LNCaP clone FGC (cell line): ENCODE results near the gene FAM83B.

ENCODE experiments used
- DNase-seq: peaks from one replicate; pipeline ENCODE4 v3.0.0-alpha.2; 2011; ENCODE audit warnings: low read depth
- H3K4me3 ChIP-seq: 2 replicates; pipeline ENCODE4 v1.5.1; 2011; ENCODE audit warnings: mild to moderate bottlenecking, low read depth, low read length, control low read depth
- TF ChIP-seq, protein P1 (sequence below): IDR thresholded peaks from 2 replicates; pipeline ENCODE4 v1.5.1; 2012; ENCODE audit warnings: mild to moderate bottlenecking; ENCODE audit not compliant: control insufficient read depth, insufficient read depth; ENCODE audit errors: extremely low read depth

Gene FAM83B

DNA sequence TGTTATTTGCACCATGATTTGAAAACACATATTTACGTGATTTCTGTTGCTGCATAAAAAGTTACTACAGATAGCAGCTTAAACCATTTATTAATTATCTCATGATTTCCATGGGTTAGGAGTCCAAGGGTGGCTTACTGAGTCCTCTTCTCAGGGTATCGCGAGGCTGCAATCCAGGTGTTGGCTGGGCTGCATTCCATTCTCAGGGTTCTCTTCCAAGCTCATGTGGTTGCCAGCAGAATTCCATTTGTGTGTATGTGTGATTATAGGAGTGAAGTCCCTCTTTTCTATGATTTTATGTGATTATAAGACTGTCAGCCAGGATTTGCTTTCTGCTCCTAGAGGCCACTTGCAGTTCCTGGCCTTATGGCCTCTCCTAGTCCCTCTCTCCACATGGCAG lies 135.1 kb downstream of the FAM83B start:
- TF ChIP-seq, protein P1, sequence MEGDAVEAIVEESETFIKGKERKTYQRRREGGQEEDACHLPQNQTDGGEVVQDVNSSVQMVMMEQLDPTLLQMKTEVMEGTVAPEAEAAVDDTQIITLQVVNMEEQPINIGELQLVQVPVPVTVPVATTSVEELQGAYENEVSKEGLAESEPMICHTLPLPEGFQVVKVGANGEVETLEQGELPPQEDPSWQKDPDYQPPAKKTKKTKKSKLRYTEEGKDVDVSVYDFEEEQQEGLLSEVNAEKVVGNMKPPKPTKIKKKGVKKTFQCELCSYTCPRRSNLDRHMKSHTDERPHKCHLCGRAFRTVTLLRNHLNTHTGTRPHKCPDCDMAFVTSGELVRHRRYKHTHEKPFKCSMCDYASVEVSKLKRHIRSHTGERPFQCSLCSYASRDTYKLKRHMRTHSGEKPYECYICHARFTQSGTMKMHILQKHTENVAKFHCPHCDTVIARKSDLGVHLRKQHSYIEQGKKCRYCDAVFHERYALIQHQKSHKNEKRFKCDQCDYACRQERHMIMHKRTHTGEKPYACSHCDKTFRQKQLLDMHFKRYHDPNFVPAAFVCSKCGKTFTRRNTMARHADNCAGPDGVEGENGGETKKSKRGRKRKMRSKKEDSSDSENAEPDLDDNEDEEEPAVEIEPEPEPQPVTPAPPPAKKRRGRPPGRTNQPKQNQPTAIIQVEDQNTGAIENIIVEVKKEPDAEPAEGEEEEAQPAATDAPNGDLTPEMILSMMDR: no peak
- DNase-seq: no peak
- no peak overlapping the region for H3K4me3 ChIP-seq

DNA sequence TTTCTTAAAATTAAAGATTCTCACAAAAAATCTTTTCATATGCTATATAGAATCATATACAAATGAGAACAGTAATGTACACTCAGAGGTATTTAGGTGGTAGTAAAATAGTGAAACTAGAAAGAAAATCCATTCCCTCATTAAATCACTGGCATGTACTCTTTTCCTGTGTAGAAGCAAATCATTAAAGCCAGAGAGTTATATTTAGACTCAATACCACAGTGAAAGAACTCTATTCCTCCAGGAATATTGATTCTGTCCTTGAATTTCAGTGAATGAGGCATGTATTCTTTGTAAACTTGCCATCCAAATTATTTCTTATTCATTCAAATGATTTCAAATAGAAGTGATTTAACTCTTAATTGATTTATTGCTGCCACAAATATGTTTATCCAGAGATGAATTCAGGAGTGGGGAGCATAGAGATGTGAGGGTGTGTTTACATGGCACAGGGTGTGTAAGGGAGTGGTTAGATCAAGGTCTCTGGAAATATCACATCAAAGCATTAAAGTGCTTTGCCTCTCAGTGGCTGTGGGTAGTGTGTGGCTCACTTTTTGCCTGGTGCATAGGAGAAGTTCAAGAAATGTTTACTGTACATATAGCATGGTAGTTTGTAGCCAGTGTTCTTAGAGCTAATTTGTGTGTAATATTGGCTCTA lies 141.2 kb downstream of the FAM83B start:
- DNase-seq: no peak
- no peak overlapping the region for H3K4me3 ChIP-seq
- TF ChIP-seq, protein P1: no peak

DNA sequence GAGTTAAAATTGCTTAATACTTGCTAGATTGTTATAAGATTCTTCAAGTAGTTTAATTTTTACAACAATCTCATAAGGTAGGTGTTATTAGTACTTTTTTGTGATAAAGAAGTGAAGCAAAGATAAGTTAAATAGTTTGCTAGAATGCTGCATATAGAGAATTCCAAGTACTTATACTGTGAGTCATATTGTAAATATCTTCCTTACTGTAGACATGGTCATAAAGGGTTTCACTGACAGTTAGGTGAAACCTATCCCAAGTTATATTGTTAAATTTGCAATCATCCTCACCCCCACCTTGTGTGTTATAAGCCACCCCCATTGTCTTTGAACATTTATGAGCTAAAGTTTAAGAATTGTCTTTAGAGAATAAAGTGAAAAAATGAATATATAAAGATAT lies 142.0 kb downstream of the FAM83B start:
- no peak for DNase-seq
- TF ChIP-seq, protein P1: no peak

DNA sequence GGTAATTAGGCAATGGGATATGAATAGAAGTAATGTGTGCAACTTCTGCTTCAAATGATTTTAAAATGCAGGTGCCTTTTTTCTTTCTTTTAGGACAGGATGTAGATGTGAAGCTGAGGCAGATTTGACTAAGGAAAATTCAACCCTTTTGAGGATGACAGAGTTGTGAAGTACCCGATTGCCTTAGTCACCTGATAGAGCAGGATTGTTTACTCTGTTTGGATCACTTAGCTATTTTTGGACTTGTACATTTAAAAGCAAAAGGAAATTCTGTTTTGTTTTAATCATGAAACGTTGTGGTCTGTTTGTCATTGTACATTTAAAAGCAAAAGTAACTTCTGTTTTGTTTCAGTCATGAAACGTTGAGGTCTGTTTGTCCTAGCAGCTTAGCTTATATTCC lies 143.4 kb downstream of the FAM83B start:
- DNase-seq: no peak
- H3K4me3 ChIP-seq: no peak overlapping the region
- TF ChIP-seq, protein P1: no peak

More for the DNA sequence above, 142.0 kb downstream of the FAM83B start:
- no peak overlapping the region for H3K4me3 ChIP-seq
